Fibroblast of lung (primary cell): ENCODE data around the gene FZR1. TPM values are rescaled to one million over a fixed set of nuclear protein-coding genes. Genes with fewer than 3 reads are reported as not detected.

Experiments used
- DNase-seq, 2 donors: peaks; one replicate each; pipeline versions ENCODE4 v3.0.0 to v3.0.0-alpha.2; 2010; ENCODE audit warnings: low read depth in 2 of 2
- H2AFZ ChIP-seq: 2 replicates; pipeline ENCODE4 v1.5.1; 2012; ENCODE audit warnings: low read length, control low read depth, inconsistent platforms
- H3K27ac ChIP-seq: 2 replicates; pipeline ENCODE4 v1.5.1; 2011; ENCODE audit warnings: low read length, control low read depth; ENCODE audit not compliant: insufficient read depth
- H3K27me3 ChIP-seq: 2 replicates; pipeline ENCODE4 v1.5.1; 2011; ENCODE audit warnings: mild to moderate bottlenecking, low read length; ENCODE audit not compliant: control insufficient read depth, insufficient read depth
- H3K36me3 ChIP-seq: 2 replicates; pipeline ENCODE4 v1.5.1; 2011; ENCODE audit warnings: low read length; ENCODE audit not compliant: control insufficient read depth, insufficient read depth
- H3K4me1 ChIP-seq: 2 replicates; pipeline ENCODE4 v1.5.1; 2011; ENCODE audit warnings: low read length; ENCODE audit not compliant: control insufficient read depth, insufficient read depth; ENCODE audit errors: extremely low read depth
- H3K4me2 ChIP-seq: 2 replicates; pipeline ENCODE4 v1.5.1; 2011; ENCODE audit warnings: low read length, control low read depth; ENCODE audit not compliant: insufficient read depth; ENCODE audit errors: extremely low read depth
- H3K4me3 ChIP-seq, 4 experiments: fragments of 200-600 bp in 1 of 4; sonication (generic) in 1 of 4; replicated peaks in 1 of 4; 2 replicates each; pipeline ENCODE4 v1.5.1; 2011 to 2016; ENCODE audit warnings: low read length in 4 of 4, low read depth in 3 of 4, mild to moderate bottlenecking in 3 of 4, control low read depth in 2 of 4, inconsistent platforms in 1 of 4, mixed read lengths in 1 of 4; ENCODE audit not compliant: insufficient read depth in 1 of 4; ENCODE audit errors: control extremely low read depth in 1 of 4
- H3K79me2 ChIP-seq: 2 replicates; pipeline ENCODE4 v1.5.1; 2012; ENCODE audit warnings: mild to moderate bottlenecking, low read length, inconsistent platforms; ENCODE audit not compliant: control insufficient read depth, insufficient read depth
- H3K9ac ChIP-seq: 2 replicates; pipeline ENCODE4 v1.5.1; 2011; ENCODE audit warnings: mild to moderate bottlenecking, low read length, control low read depth; ENCODE audit not compliant: insufficient read depth
- H3K9me3 ChIP-seq: 2 replicates; pipeline ENCODE4 v1.5.1; 2012; ENCODE audit warnings: low read depth, low read length; ENCODE audit not compliant: control insufficient read depth, insufficient read depth
- H4K20me1 ChIP-seq: 2 replicates; pipeline ENCODE4 v1.5.1; 2011; ENCODE audit warnings: low read length; ENCODE audit not compliant: control insufficient read depth, insufficient read depth; ENCODE audit errors: extremely low read depth
- EZH2 ChIP-seq: IDR thresholded peaks from 2 replicates; pipeline ENCODE4 v1.5.1; 2012; ENCODE audit warnings: low read length, control low read depth, mild to moderate bottlenecking; ENCODE audit errors: missing control alignments
- polyA plus RNA-seq, 2 donors: library from polyadenylated mRNA; depleted of rRNA in 1 of 2; stranded (reverse) in 1 of 2; unstranded in 1 of 2; fragments of >200 nt; gene quantifications; 2 replicates each; pipeline ENCODE4 v1.2.1, GENCODE V29; 2011 to 2012; ENCODE audit warnings: missing spikeins in 1 of 2
- total RNA-seq: library from RNA; depleted of rRNA; stranded (reverse); fragments of >200 nt; gene quantifications from 2 replicates; pipeline ENCODE4 v1.2.1, GENCODE V29; 2014
- TF ChIP-seq, protein P1 (sequence below), 2 donors: IDR thresholded peaks in 1 of 2; conservative IDR thresholded peaks in 1 of 2; 1 replicate in 1 of 2; 2 replicates in 1 of 2; pipeline ENCODE4 v1.5.1; 2011 to 2012; ENCODE audit warnings: low read length in 2 of 2, control low read depth in 1 of 2, inconsistent platforms in 1 of 2, low read depth in 1 of 2, mild to moderate bottlenecking in 1 of 2

Gene FZR1
- total and polyA plus RNA-seq, 2 donors (not counting 1 experiment from before 2014, with no cell fraction given) = 15.0 to 38.0 TPM

DNA sequence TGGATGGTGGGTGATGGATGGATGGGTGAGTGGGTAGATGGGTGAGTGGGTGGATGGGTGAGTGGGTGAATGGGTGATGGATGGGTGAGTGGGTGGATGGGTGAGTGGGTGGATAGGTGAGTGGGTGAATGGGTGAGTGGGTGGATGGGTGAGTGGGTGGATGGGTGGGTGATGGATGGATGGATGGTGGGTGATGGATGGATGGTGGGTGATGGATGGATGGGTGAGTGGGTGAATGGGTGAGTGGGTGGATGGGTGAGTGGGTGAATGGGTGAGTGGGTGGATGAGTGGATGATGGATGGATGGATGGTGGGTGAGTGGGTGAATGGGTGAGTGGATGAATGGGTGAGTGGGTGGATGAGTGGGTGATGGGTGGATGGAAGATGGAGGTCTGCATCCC is 28.6 kb upstream of the FZR1 start:
- no peak overlapping the region for H2AFZ ChIP-seq
- H4K20me1 ChIP-seq = no peaks in the 10 kb centered on the region
- H3K79me2 ChIP-seq = no peaks in the 10 kb centered on the region
- no peak for DNase-seq
- H3K9me3 ChIP-seq = no peaks in the 10 kb centered on the region
- H3K4me3 ChIP-seq = no peak overlapping the region
- H3K36me3 ChIP-seq = no peaks in the 10 kb centered on the region
- H3K9ac ChIP-seq = no peak overlapping the region
- H3K4me1 ChIP-seq = no peaks in the 10 kb centered on the region
- no peak overlapping the region for H3K4me2 ChIP-seq
- no peak overlapping the region for H3K27ac ChIP-seq
- peaks cover 12% of the 10 kb centered on the region for H3K27me3 ChIP-seq
- TF ChIP-seq, protein P1, sequence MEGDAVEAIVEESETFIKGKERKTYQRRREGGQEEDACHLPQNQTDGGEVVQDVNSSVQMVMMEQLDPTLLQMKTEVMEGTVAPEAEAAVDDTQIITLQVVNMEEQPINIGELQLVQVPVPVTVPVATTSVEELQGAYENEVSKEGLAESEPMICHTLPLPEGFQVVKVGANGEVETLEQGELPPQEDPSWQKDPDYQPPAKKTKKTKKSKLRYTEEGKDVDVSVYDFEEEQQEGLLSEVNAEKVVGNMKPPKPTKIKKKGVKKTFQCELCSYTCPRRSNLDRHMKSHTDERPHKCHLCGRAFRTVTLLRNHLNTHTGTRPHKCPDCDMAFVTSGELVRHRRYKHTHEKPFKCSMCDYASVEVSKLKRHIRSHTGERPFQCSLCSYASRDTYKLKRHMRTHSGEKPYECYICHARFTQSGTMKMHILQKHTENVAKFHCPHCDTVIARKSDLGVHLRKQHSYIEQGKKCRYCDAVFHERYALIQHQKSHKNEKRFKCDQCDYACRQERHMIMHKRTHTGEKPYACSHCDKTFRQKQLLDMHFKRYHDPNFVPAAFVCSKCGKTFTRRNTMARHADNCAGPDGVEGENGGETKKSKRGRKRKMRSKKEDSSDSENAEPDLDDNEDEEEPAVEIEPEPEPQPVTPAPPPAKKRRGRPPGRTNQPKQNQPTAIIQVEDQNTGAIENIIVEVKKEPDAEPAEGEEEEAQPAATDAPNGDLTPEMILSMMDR (conservative IDR thresholded peaks at IDR 0.05 in 1 of 2, IDR thresholded peaks at IDR 0.05 in 1 of 2; ENCODE audit: low read depth in 1 of 2, low read length in 2 of 2) = no peak
- TF ChIP-seq EZH2 = no peak

DNA sequence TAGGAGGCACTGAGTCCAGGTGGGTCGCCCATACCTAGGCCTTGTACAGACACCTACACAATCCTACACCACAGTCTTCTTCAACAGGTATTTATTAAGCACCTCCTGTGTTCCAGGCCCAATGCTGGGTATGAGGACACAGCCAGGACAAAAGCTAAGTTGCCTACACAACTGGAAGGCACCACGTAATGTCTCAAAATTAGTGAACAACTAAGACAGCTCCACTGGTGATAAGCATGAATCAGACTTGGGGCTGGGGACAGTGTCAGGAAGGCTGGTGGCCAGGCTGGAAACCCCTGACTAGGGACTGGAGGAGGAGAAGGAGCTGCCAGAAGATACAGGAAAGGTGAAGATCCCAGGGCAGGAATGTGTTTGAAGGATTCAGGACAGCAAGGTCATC is 28.2 kb upstream of the FZR1 start:
- Histone ChIP-seq H3K4me2 (no peak overlapping the region), H3K27me3 (peaks cover 12% of the 10 kb centered on the region)
- DNase-seq = no peak

DNA sequence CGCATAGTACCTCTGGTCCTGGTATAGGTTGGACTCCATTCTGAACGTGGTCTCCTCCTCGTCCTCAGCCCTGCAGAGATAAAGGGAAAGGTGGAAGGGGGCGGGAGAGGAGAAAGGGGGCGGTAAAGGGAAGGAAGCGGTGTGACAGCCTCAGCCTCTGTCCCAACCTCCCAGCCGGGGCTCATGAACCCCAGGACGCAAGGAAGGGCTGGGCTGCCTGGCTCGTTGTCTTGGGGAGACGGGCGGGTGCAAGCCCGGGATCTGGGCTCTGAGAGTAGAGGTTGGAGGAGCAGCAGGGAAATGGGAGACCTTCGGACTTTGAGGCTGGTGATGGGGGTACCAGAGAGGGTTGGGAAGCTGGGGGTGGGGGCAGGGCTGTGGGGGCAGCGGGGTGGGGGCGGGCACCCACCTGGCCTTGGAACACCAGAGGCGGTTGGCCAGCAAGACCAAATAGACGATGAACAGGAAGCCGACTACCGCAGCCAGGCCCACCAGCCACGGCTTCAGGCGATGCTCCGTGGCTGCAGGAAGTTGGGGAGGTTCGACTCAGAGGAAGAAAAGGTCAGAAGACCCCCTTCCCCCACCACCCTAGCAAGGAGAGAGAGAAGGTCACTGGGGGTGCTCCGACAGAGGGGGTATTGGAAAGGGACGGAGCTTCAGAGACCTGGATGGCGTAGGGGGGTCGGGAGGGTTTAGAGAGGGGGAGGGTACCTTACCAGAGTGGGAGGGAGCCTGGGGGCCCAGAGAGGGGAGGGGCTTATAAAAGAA is 27.5 kb upstream of the FZR1 start:
- Histone ChIP-seq H3K4me2 (no peak overlapping the region), H3K36me3 (no peaks in the 10 kb centered on the region), H2AFZ (no peak overlapping the region), H3K9ac (no peak overlapping the region), H3K79me2 (no peaks in the 10 kb centered on the region), H4K20me1 (no peaks in the 10 kb centered on the region), H3K9me3 (no peaks in the 10 kb centered on the region), H3K27me3 (peaks cover 12% of the 10 kb centered on the region), H3K4me1 (no peaks in the 10 kb centered on the region), H3K4me3 (no peak overlapping the region), H3K27ac (no peak overlapping the region)
- no peak for TF ChIP-seq EZH2
- TF ChIP-seq, protein P1 (conservative IDR thresholded peaks at IDR 0.05 in 1 of 2, IDR thresholded peaks at IDR 0.05 in 1 of 2; ENCODE audit: low read depth in 1 of 2, low read length in 2 of 2) = no peak
- DNase-seq = no peak

More for the DNA sequence above, 28.2 kb upstream of the FZR1 start:
- no peaks in the 10 kb centered on the region for H3K9me3 ChIP-seq
- H3K4me1 ChIP-seq = no peaks in the 10 kb centered on the region
- no peak overlapping the region for H3K27ac ChIP-seq
- H3K9ac ChIP-seq = no peak overlapping the region
- H4K20me1 ChIP-seq = no peaks in the 10 kb centered on the region
- H3K36me3 ChIP-seq = no peaks in the 10 kb centered on the region
- H2AFZ ChIP-seq = no peak overlapping the region
- no peaks in the 10 kb centered on the region for H3K79me2 ChIP-seq
- TF ChIP-seq, protein P1 (conservative IDR thresholded peaks at IDR 0.05 in 1 of 2, IDR thresholded peaks at IDR 0.05 in 1 of 2; ENCODE audit: low read depth in 1 of 2, low read length in 2 of 2) = no peak
- TF ChIP-seq EZH2 = no peak
- no peak overlapping the region for H3K4me3 ChIP-seq
